ENCODE results near the gene PRKG1.

GRCh38 chr10:51544933-51545332 lies 470.6 kb downstream of the PRKG1 start:
- no peak for TF ChIP-seq TAF1 (IDR thresholded peaks at IDR 0.05; ENCODE audit: low read depth)
- no peak for TF ChIP-seq MAX (IDR thresholded peaks at IDR 0.05)
- no peak for TF ChIP-seq CEBPB (IDR thresholded peaks at IDR 0.05)
- TF ChIP-seq FOXM1 (IDR thresholded peaks at IDR 0.05; ENCODE audit: borderline replicate concordance, low read depth), result no peak
- TF ChIP-seq EGR1 (IDR thresholded peaks at IDR 0.05), result no peak
- TF ChIP-seq REST (IDR thresholded peaks at IDR 0.05; ENCODE audit: low read depth), result no peak
- no peak for TF ChIP-seq EP300 (IDR thresholded peaks at IDR 0.05; ENCODE audit: borderline replicate concordance)
- TF ChIP-seq TEAD4 (IDR thresholded peaks at IDR 0.05), result no peak

Measured in Ishikawa (cell line).